HepG2 (cell line): Measurements from ENCODE around the gene PIGC. TPM values are rescaled to one million over a fixed set of nuclear protein-coding genes. Genes with fewer than 3 reads are reported as not detected.

Experiments
- ELF3 ChIP-seq: IDR thresholded peaks from 2 replicates; pipeline ENCODE4 v1.6.1; 2016; ENCODE audit warnings: missing genetic modification reagents, missing compliant biosample characterization
- HNF4G ChIP-seq, 2 experiments: sonication (generic) in 1 of 2; formaldehyde crosslinking in 1 of 2; IDR thresholded peaks; 2 replicates each; pipeline versions ENCODE4 v1.4.0 to v1.6.1; 2011 to 2020; ENCODE audit warnings: borderline replicate concordance in 2 of 2, low read depth in 2 of 2, mild to moderate bottlenecking in 2 of 2, low read length in 1 of 2, missing genetic modification reagents in 1 of 2, moderate library complexity in 1 of 2
- KAT8 ChIP-seq: IDR thresholded peaks from 2 replicates; pipeline ENCODE4 v1.6.1; 2016; ENCODE audit warnings: missing genetic modification reagents, missing compliant biosample characterization
- LCORL ChIP-seq, 2 experiments: fragments of 450-650 bp in 1 of 2; sonication (generic) in 1 of 2; formaldehyde crosslinking in 1 of 2; IDR thresholded peaks; 2 replicates each; pipeline versions ENCODE4 v1.5.0 to v1.6.1; 2017 to 2020; ENCODE audit warnings: antibody characterized with exemption in 1 of 2, missing genetic modification reagents in 1 of 2
- NR2F1 ChIP-seq, 2 experiments: fragments of 450-650 bp in 1 of 2; formaldehyde crosslinking in 1 of 2; IDR thresholded peaks; 2 replicates each; pipeline versions ENCODE4 v1.5.0 to v1.6.1; 2016 to 2020; ENCODE audit warnings: mild to moderate bottlenecking in 1 of 2, missing compliant biosample characterization in 1 of 2, missing genetic modification reagents in 1 of 2, moderate library complexity in 1 of 2
- PHF21A ChIP-seq: sonication (generic); formaldehyde crosslinking; IDR thresholded peaks from 2 replicates; pipeline ENCODE4 v1.5.0; 2020; ENCODE audit warnings: mild to moderate bottlenecking, missing genetic modification reagents
- PPARG ChIP-seq: conservative IDR thresholded peaks from 2 replicates; pipeline ENCODE4 v1.6.1; 2016; ENCODE audit warnings: missing biosample characterization, missing genetic modification reagents
- RARA ChIP-seq: IDR thresholded peaks from 2 replicates; pipeline ENCODE4 v1.6.1; 2016; ENCODE audit warnings: missing genetic modification reagents, missing compliant biosample characterization
- RBFOX2 ChIP-seq: fragments of 200-400 bp; formaldehyde crosslinking; IDR thresholded peaks from 2 replicates; pipeline ENCODE4 v1.6.1; 2017; ENCODE audit warnings: low read depth, mild to moderate bottlenecking, low read length
- RFX5 ChIP-seq: IDR thresholded peaks from 2 replicates; pipeline ENCODE4 v1.6.1; 2011; ENCODE audit warnings: low read depth, low read length, improper control_type of control experiment
- RORA ChIP-seq: sonication (generic); formaldehyde crosslinking; IDR thresholded peaks from 2 replicates; pipeline ENCODE4 v1.5.0; 2020; ENCODE audit warnings: mild to moderate bottlenecking, missing genetic modification reagents, moderate library complexity
- SP140L ChIP-seq: sonication (generic); formaldehyde crosslinking; IDR thresholded peaks from 2 replicates; pipeline ENCODE4 v1.4.0; 2020; ENCODE audit warnings: missing genetic modification reagents, borderline replicate concordance
- TAF15 ChIP-seq: fragments of 200-400 bp; formaldehyde crosslinking; IDR thresholded peaks from one replicate; pipeline ENCODE4 v1.6.1; 2018; ENCODE audit warnings: mild to moderate bottlenecking, low read depth, low read length; ENCODE audit not compliant: poor library complexity, severe bottlenecking
- TCF7L2 ChIP-seq: IDR thresholded peaks from 2 replicates; pipeline ENCODE4 v1.6.1; 2011; ENCODE audit warnings: mild to moderate bottlenecking, low read depth, low read length, moderate library complexity
- ZNF747 ChIP-seq: sonication (generic); formaldehyde crosslinking; IDR thresholded peaks from 2 replicates; pipeline ENCODE4 v1.8.1; 2023; ENCODE audit warnings: missing genetic modification reagents, mild to moderate bottlenecking, borderline replicate concordance
- ZSCAN12 ChIP-seq: sonication (generic); formaldehyde crosslinking; IDR thresholded peaks from 2 replicates; pipeline ENCODE4 v1.9.0; 2021; ENCODE audit warnings: mild to moderate bottlenecking, missing genetic modification reagents
- polyA plus RNA-seq, 8 experiments: library from polyadenylated mRNA; depleted of rRNA in 3 of 8; stranded (reverse) in 7 of 8; unstranded in 1 of 8; fragments of >200 nt; fragmentation: Illumina TruSeq in 4 of 8; extraction: Trizol in 4 of 8; gene quantifications; 2 replicates each; pipeline versions ENCODE4 v1.2.1 to v1.2.3, GENCODE V29; 2011 to 2016; ENCODE audit warnings: low read depth in 4 of 8, missing spikeins in 1 of 8, mixed read lengths in 1 of 8; ENCODE audit not compliant: insufficient read depth in 1 of 8
- total RNA-seq, 5 experiments: library from RNA; depleted of rRNA; stranded (reverse); fragments of >200 nt; fragmentation: Illumina TruSeq; extraction: Trizol; gene quantifications; 2 replicates each; pipeline ENCODE4 v1.2.3, GENCODE V29; 2016; ENCODE audit warnings: low read depth in 1 of 5
- TF ChIP-seq, protein P1 (sequence below): sonication (generic); formaldehyde crosslinking; conservative IDR thresholded peaks from 2 replicates; pipeline ENCODE4 v1.8.0; 2022; ENCODE audit warnings: missing genetic modification reagents
- TF ChIP-seq, protein P2 (sequence below): sonication (generic); formaldehyde crosslinking; IDR thresholded peaks from 2 replicates; pipeline ENCODE4 v1.8.1; 2023; ENCODE audit warnings: mild to moderate bottlenecking, moderate library complexity, missing genetic modification reagents

PIGC gene
- total and polyA plus RNA-seq, 2 of the 13 experiments (the other 11 are each of a cell fraction or from before 2014, with no cell fraction given): 26.7 to 29.5 TPM

DNA sequence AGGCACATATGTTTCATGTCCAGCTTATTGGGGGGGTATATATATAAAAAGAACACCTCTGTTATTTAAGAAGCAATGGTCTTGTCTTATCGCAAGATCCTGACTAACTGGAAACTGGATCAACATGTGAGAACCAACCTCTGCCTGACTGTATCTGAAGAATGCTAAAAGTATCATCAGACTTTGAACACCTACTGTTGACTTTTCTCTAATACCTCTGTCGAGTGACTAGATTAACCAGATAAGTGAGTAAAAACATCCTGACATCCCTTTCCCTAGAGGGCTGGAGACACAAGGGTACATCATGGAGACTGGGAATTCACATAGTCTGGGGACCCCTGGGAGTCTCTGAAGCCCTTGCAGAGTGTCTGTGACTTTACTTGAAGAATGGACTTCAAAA lies 26.3 kb upstream of the PIGC start (continued):
- TF ChIP-seq NR2F1 (CRISPR knock-in tag; IDR thresholded peaks at IDR 0.05) (no peak), RARA (peak; percentile 89), ELF3 (CRISPR knock-in tag) (peak; percentile 67), SP140L (CRISPR knock-in tag) (no peak), TAF15 (no peak), PHF21A (no peak), LCORL (IDR thresholded peaks at IDR 0.05) (no peak), LCORL (CRISPR knock-in tag; IDR thresholded peaks at IDR 0.05) (peak; percentile 54; the same call in 1 of the 2 replicates), RORA (CRISPR knock-in tag) (no peak), RFX5 (no peak), ZSCAN12 (CRISPR knock-in tag) (no peak), HNF4G (IDR thresholded peaks at IDR 0.05; ENCODE audit: borderline replicate concordance, low read depth, low read length) (peak; percentile 93), HNF4G (CRISPR knock-in tag; IDR thresholded peaks at IDR 0.05; ENCODE audit: borderline replicate concordance, low read depth) (peak; percentile 54; the same call in 1 of the 2 replicates), TCF7L2 (no peak), KAT8 (CRISPR knock-in tag) (peak; percentile 58; the same call in 1 of the 2 replicates), RBFOX2 (no peak), PPARG (CRISPR knock-in tag) (peak; percentile 85), ZNF747 (CRISPR knock-in tag) (no peak)
- TF ChIP-seq, protein P1, sequence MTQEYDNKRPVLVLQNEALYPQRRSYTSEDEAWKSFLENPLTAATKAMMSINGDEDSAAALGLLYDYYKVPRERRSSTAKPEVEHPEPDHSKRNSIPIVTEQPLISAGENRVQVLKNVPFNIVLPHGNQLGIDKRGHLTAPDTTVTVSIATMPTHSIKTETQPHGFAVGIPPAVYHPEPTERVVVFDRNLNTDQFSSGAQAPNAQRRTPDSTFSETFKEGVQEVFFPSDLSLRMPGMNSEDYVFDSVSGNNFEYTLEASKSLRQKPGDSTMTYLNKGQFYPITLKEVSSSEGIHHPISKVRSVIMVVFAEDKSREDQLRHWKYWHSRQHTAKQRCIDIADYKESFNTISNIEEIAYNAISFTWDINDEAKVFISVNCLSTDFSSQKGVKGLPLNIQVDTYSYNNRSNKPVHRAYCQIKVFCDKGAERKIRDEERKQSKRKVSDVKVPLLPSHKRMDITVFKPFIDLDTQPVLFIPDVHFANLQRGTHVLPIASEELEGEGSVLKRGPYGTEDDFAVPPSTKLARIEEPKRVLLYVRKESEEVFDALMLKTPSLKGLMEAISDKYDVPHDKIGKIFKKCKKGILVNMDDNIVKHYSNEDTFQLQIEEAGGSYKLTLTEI: no peak
- TF ChIP-seq, protein P2, sequence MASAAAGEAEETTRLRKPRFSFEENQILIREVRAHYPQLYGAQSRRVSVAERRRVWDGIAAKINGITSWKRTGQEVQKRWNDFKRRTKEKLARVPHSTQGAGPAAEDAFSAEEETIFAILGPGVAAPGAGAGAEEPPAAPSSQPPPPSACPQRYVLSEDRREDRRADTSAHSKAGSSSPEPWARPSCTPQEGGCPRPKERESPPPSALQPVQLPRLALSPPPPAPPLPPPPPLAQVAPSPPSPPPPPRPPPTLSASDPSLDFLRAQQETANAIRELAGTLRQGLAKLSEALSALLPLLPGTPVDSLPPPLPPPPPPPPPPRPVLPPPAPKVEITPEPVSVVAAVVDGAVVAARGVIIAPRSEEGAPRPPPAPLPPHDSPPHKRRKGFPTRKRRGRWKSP (CRISPR knock-in tag): no peak
- TF ChIP-seq, all 625 proteins: peak for 121
